DOHH2 (cell line): ENCODE data around the gene DNAH2.

Experiments used
- H3F3A ChIP-seq: fragments of 200-600 bp; sonication (generic), shearing (Covaris generic); 2 replicates; pipeline ENCODE4 v1.6.0; 2016; ENCODE audit warnings: antibody characterized with exemption, mild to moderate bottlenecking; ENCODE audit not compliant: control insufficient read depth, insufficient read depth
- H3K27ac ChIP-seq: fragments of 200-600 bp; sonication (generic); 2 replicates; pipeline ENCODE4 v1.5.1; 2014; ENCODE audit warnings: low read depth, mild to moderate bottlenecking, low read length, moderate library complexity
- H3K27me3 ChIP-seq: fragments of 200-600 bp; sonication (generic); 2 replicates; pipeline ENCODE4 v1.6.1; 2014; ENCODE audit warnings: mild to moderate bottlenecking, low read length, mixed read lengths; ENCODE audit not compliant: control insufficient read depth
- H3K36me3 ChIP-seq: fragments of 200-600 bp; sonication (generic); 2 replicates; pipeline ENCODE4 v1.6.1; 2014; ENCODE audit warnings: mild to moderate bottlenecking, low read length, moderate library complexity, mixed read lengths; ENCODE audit not compliant: control insufficient read depth
- H3K4me1 ChIP-seq: fragments of 200-600 bp; sonication (generic); 2 replicates; pipeline ENCODE4 v1.6.1; 2014; ENCODE audit warnings: mild to moderate bottlenecking, low read length, mixed read lengths; ENCODE audit not compliant: control insufficient read depth
- H3K4me2 ChIP-seq: fragments of 200-600 bp; sonication (generic); 2 replicates; pipeline ENCODE4 v1.6.0; 2014; ENCODE audit warnings: mild to moderate bottlenecking, low read length, moderate library complexity
- H3K4me3 ChIP-seq: fragments of 200-600 bp; sonication (generic); 2 replicates; pipeline ENCODE4 v1.5.1; 2014; ENCODE audit warnings: mild to moderate bottlenecking, low read length, mixed read lengths
- H3K79me2 ChIP-seq: fragments of 200-600 bp; sonication (generic); 2 replicates; pipeline ENCODE4 v1.6.1; 2014; ENCODE audit warnings: mild to moderate bottlenecking, low read length, mixed read lengths; ENCODE audit not compliant: control insufficient read depth
- H3K9me2 ChIP-seq: fragments of 200-600 bp; sonication (generic); replicated peaks from 2 replicates; pipeline ENCODE4 v1.6.1; 2014; ENCODE audit warnings: mild to moderate bottlenecking, low read length, mixed read lengths; ENCODE audit not compliant: control insufficient read depth
- H3K9me3 ChIP-seq: fragments of 200-600 bp; sonication (generic); 2 replicates; pipeline ENCODE4 v1.6.1; 2014; ENCODE audit warnings: antibody characterized with exemption, low read length, mixed read lengths; ENCODE audit not compliant: control insufficient read depth, insufficient read depth
- H4K20me1 ChIP-seq: fragments of 200-600 bp; sonication (generic); 2 replicates; pipeline ENCODE4 v1.6.0; 2014; ENCODE audit warnings: low read depth, mild to moderate bottlenecking, antibody characterized with exemption, low read length, moderate library complexity; ENCODE audit not compliant: control insufficient read depth, insufficient read depth
- CTCF ChIP-seq: fragments of 200-600 bp; sonication (generic); IDR thresholded peaks from one replicate; pipeline ENCODE4 v1.5.1; 2014; ENCODE audit warnings: antibody characterized with exemption, mild to moderate bottlenecking, low read depth, low read length; ENCODE audit not compliant: poor library complexity, severe bottlenecking
- EZH2phosphoT487 ChIP-seq: fragments of 200-600 bp; sonication (generic); IDR thresholded peaks from 2 replicates; pipeline ENCODE4 v1.6.1; 2017; ENCODE audit warnings: borderline replicate concordance, mild to moderate bottlenecking, antibody characterized with exemption, low read length, moderate library complexity, mixed read lengths

The DNAH2 gene

GRCh38 chr17:7803981-7804380 is 86.4 kb downstream of the DNAH2 start:
- TF ChIP-seq EZH2phosphoT487, result no peak
- no peak for TF ChIP-seq CTCF
- H3K9me3 ChIP-seq, result no peaks in the 10 kb centered on the region
- no peak overlapping the region for H3K27ac ChIP-seq
- no peaks in the 10 kb centered on the region for H3K9me2 ChIP-seq
- no peaks in the 10 kb centered on the region for H3F3A ChIP-seq
- H3K4me3 ChIP-seq, result no peak overlapping the region
- H3K27me3 ChIP-seq, result peaks cover under 1% of the 10 kb centered on the region
- H3K4me2 ChIP-seq, result no peak overlapping the region
- no peaks in the 10 kb centered on the region for H3K79me2 ChIP-seq
- H3K4me1 ChIP-seq, result peaks cover 10% of the 10 kb centered on the region
- no peaks in the 10 kb centered on the region for H4K20me1 ChIP-seq
- H3K36me3 ChIP-seq, result no peaks in the 10 kb centered on the region

DNA sequence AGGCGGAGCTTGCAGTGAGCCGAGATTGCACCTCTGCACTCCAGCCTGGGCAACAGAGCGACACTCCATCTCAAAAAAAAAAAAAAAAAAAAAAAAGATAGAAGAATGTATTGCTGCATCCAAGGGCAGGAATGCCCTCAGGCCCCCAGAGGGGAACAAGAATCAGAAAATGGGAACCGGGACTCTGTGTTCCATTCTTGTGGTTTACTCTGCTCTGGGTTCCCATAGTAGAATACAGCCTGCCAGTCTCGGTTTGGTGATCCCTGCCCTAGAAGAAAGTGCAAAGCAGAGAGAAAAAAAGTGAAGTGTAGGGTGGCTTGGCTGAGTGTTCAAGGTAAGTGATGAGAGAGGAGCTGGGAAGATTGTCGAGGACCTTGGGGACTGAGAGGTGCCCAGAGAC is 89.0 kb downstream of the DNAH2 start:
- Histone ChIP-seq H3K36me3 (no peaks in the 10 kb centered on the region), H3K4me1 (peaks cover 4% of the 10 kb centered on the region), H3K4me2 (no peak overlapping the region), H4K20me1 (no peaks in the 10 kb centered on the region), H3K27me3 (peaks cover 1% of the 10 kb centered on the region; the same call in 1 of the 2 replicates), H3K9me2 (no peaks in the 10 kb centered on the region), H3F3A (no peaks in the 10 kb centered on the region), H3K4me3 (no peak overlapping the region), H3K27ac (no peak overlapping the region), H3K9me3 (no peaks in the 10 kb centered on the region), H3K79me2 (no peaks in the 10 kb centered on the region)
- no peak for TF ChIP-seq CTCF
- no peak for TF ChIP-seq EZH2phosphoT487

GRCh38 chr17:7807206-7807605 is 89.7 kb downstream of the DNAH2 start:
- peaks cover 4% of the 10 kb centered on the region; the same call in 1 of the 2 replicates for H3K27me3 ChIP-seq
- H3K4me2 ChIP-seq, result no peak overlapping the region
- TF ChIP-seq CTCF (no peak), EZH2phosphoT487 (no peak)
- no peaks in the 10 kb centered on the region for H3F3A ChIP-seq
- no peaks in the 10 kb centered on the region for H3K79me2 ChIP-seq
- H3K9me3 ChIP-seq, result no peaks in the 10 kb centered on the region
- H3K4me1 ChIP-seq, result peaks cover 2% of the 10 kb centered on the region
- no peaks in the 10 kb centered on the region for H3K36me3 ChIP-seq
- no peak overlapping the region for H3K4me3 ChIP-seq
- no peaks in the 10 kb centered on the region for H4K20me1 ChIP-seq
- H3K9me2 ChIP-seq, result no peaks in the 10 kb centered on the region
- no peak overlapping the region for H3K27ac ChIP-seq
